GM12801 (cell line): ENCODE results near the gene ENDOV.

Experiments used
- CTCF ChIP-seq: IDR thresholded peaks from one replicate; pipeline ENCODE4 v1.5.1; 2011; ENCODE audit warnings: control low read depth; ENCODE audit not compliant: insufficient read length; ENCODE audit errors: extremely low read depth

ENDOV gene

GRCh38 chr17:80431246-80432195 is 16.6 kb downstream of the ENDOV start:
- no peak for TF ChIP-seq CTCF

- TF ChIP-seq CTCF: no peak
These were observed 17.5 kb downstream of the ENDOV start for GRCh38 chr17:80432350-80432955.

- no peak for TF ChIP-seq CTCF
These were observed 18.1 kb downstream of the ENDOV start for GRCh38 chr17:80432961-80433550.

- no peak for TF ChIP-seq CTCF
These were observed 19.1 kb downstream of the ENDOV start for GRCh38 chr17:80433916-80434666.

- no peak for TF ChIP-seq CTCF
These were observed 22.6 kb downstream of the ENDOV start for GRCh38 chr17:80437532-80437931.

- no peak for TF ChIP-seq CTCF
These were observed 23.8 kb downstream of the ENDOV start for GRCh38 chr17:80438806-80439205.

- TF ChIP-seq CTCF: no peak
These were observed 24.5 kb downstream of the ENDOV start for GRCh38 chr17:80439499-80439898.
